Medulla oblongata (tissue), 1 donor: ENCODE measurements around the gene PTPRG.
"Not testable (repeated sequence)": the region's sequence is repeated elsewhere in the genome, so short reads cannot be mapped to it uniquely, and the experiment has no call there.

ENCODE experiments used
- DNase-seq: peaks from one replicate; pipeline ENCODE4 v3.0.0-alpha.2; 2015; ENCODE audit errors: extremely low spot score

PTPRG gene

GRCh38 chr3:61724801-61725200 lies 163.4 kb downstream of the PTPRG start:
- DNase-seq = no peak

DNA sequence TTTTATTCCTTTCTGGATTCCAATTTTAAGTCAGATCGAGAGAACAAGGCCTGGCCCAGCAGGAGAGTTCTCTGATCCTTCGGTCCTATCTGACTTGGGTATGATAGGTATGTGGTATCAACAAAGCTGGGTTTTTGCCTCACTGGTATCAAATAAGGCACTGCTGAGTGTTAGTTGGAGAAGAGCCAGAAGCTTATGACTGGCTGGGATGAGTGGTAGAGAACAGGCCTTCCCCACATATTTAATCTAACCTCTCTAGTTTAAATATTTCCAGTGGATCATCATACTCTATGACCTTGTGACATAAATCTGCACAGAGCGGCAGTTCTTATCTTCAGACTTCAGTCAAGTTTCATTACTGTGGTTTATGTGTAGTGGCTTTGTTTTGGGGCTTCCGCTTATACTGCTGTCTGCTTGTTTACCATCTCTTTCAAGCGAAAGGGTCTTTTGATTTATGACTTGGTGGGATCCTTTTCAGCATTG lies 164.5 kb downstream of the PTPRG start:
- no peak for DNase-seq

DNA sequence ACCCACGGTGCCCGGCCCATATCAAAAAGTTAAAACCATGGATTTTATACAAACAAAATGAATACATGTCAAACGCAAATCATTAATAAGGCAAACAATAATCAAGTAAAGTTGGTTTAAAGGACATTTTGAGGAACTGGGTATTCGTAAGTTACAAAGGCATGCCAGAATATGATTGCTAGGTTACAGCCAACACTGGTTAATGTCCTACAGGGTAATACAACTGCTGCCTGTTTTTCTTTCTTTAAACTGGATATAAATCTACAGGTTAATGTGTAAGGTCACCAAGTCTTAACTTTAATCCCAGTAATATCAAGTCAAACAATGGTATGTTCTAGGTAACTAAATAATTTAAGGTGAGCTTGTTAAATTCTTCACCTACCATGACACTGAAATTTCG lies 166.1 kb downstream of the PTPRG start:
- DNase-seq = no peak

- no peak for DNase-seq
These were observed 167.8 kb downstream of the PTPRG start for GRCh38 chr3:61729038-61729634.

DNA sequence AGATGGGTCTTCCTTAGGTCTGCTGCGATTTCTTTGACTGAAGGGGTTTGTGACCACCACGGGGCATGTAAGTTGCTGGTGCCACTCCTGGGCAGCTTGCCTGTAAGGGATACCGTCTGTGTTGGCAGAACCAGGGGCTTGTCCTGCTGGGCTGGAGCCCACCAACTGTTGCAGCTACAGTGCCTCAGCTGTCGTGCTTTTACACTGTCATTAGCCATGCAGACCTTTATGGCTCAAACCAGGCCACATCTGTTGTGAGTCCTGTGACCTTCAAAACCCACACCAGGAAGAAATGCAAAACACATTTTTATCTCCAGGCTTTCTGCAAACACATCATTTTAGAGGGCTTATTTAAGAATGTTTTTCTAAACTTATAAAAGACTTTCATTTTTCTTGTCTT lies 168.7 kb downstream of the PTPRG start:
- DNase-seq = no peak

DNA sequence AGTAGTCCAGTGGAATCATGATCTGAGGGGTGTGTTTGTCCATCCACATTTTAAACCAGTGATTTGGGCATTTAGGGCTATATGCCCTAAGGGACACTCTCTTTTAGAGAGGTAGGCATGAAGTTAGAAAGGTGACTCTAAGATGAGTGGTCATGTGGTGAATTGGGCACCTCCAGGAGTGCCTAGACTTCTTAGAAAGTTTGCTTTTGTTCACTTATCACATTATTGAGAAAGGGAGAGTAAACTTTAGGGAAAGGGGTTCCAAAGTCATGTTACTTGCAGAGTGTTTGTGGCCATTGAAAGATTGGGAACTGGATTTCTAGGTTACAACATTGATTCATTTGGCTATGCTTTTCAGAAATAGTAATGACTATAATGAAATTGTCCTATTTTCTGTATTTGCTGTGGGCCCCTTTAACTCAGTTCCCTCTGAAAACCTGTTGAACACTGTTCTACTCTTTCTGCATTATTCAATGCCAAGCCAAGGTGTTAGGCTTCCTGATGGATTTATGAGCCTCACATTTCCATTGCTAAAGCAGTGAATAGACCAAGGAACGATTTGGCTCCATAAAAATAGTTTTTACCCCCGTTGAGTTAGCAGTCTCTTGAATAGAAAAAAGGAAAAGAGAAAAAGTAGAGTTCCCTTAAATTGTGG lies 169.3 kb downstream of the PTPRG start:
- DNase-seq = no peak

DNA sequence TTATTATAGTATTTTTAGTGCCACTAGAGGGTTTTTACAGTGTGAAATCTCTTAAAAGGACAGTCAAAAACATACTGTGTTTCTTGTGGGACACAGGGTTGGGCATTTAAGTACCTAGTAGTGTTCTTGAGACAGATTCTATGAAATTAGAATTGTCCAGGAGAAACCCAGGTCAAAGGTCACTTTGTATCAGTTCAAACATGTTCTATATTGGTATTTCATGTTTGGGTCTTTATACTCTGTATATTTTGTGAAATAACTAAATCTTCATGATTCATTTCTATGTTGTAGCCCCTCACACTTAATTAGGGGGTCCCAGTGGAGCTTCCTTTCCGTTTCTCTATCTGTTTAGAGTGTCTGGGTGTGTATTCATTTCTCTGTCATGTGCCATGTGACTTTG lies 171.6 kb downstream of the PTPRG start:
- no peak for DNase-seq

- no peak for DNase-seq
These were observed 172.5 kb downstream of the PTPRG start for GRCh38 chr3:61733876-61734275.

- no peak for DNase-seq
These were observed 173.6 kb downstream of the PTPRG start for GRCh38 chr3:61734749-61735686.

GRCh38 chr3:61736506-61736905 lies 175.1 kb downstream of the PTPRG start:
- DNase-seq = no peak

DNA sequence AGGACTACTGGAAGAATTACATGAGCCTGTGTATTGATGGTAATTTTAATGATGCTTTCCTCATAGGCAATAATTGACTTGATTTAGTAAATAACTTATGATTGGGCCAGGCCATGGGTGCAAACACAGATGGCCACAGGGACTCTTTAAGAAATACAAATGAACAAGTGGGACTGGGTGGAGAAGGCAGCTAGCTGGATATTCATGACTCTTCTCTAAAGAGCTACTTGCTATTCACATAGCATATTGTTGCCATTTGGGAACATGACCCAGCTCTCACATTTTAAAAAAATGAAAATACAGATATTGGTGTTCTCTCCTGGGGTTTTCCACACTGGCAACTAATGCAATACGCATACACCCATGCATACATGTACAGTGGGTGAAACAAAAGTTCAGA lies 178.3 kb downstream of the PTPRG start:
- no peak for DNase-seq

DNA sequence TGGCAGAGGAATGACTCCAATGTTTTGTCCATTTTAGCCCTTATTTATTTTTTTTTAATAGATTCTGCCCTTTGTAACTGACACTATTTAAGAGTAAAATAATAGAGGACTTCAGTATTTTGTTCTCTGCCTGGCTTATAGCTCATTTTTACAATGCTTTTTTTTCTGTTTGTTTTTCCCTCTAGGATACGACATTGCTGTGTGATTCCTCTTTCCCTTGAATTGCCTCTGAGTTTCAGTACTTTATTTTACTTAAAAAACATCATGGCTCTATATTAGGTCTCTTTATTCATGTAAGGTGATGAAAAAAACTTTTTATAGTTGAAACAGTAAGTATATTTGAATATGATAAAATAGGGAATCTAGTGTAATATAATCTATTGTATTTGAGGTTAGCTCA lies 179.1 kb downstream of the PTPRG start:
- no peak for DNase-seq

DNA sequence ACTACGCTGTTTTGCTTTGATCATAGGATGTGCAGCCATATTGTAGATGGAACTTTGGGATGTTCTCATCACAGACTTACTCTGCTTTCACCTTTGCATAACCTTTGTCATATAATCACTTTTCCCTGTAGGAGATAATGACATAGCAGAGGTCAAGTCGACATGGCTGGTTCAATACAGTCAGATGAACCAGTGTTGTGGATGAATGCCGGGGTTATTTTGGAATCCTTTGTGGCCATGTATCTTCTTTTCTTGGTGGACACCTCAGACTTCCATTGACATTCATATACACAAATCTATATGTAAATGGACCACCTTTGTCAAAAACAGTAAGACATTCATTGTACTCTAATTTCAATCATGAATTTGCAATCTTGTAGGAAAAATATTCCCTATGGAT lies 180.2 kb downstream of the PTPRG start:
- no peak for DNase-seq

GRCh38 chr3:61742006-61742405 lies 180.6 kb downstream of the PTPRG start:
- no peak for DNase-seq

DNA sequence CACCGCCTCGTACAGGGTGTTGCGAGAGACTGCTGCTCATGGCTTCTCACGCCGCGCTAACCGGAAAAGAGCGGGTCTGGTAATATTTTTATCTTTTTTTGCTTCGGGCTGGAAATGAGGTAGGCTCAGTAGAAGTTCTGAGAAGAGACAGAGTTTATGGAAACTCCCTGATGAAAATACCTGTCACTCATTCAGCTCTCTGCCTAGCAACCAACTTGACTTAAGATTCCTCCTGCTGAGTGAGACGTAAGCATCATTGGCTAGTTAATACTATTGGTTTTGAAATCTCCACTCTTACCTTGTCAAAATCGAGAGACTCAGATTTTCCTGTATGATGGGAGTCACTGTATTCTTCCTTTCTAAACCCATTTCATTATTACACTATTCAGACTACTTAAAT lies 181.7 kb downstream of the PTPRG start:
- no peak for DNase-seq

GRCh38 chr3:61743686-61744242 lies 182.4 kb downstream of the PTPRG start:
- DNase-seq = no peak

DNA sequence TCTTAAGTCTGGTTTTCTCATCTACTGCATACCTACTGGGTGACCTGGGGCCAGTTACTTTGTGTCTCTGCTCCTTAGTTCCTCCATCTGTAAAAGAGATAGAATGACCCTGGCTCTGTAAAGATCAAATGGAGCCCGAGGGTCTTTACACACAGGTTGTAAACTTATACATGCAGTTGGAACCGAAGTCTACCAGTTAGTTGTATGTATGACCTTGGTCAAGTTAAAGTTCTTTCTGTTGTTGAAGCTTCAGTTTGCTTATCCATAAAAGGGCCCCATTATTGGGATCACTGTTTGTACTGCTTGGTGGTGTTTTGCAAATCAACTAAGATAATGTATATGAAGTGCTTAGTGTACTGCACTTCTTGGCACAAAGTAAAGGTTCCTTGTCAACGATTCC lies 186.9 kb downstream of the PTPRG start:
- DNase-seq = no peak

- DNase-seq = no peak
These were observed 189.4 kb downstream of the PTPRG start for GRCh38 chr3:61750766-61751165.

GRCh38 chr3:61758839-61759238 lies 197.5 kb downstream of the PTPRG start:
- no peak for DNase-seq

DNA sequence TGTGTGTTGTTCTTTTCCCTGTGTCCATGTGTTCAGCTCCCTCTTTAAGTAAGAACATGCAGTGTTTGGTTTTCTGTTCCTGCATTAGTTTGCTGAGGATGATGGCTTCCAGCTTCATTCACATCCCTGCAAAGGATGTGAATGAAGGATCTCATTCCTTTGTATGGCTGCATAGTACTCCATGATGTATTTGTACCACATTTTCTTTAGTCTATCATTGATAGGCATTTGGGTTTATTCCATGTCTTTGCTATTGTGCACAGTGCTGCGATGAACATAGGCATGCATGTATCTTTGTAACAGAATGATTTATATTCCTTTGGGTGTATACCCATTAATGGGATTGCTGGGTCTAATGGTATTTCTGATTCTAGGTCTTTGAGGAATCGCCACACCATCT lies 199.4 kb downstream of the PTPRG start:
- not testable (repeated sequence) for DNase-seq

DNA sequence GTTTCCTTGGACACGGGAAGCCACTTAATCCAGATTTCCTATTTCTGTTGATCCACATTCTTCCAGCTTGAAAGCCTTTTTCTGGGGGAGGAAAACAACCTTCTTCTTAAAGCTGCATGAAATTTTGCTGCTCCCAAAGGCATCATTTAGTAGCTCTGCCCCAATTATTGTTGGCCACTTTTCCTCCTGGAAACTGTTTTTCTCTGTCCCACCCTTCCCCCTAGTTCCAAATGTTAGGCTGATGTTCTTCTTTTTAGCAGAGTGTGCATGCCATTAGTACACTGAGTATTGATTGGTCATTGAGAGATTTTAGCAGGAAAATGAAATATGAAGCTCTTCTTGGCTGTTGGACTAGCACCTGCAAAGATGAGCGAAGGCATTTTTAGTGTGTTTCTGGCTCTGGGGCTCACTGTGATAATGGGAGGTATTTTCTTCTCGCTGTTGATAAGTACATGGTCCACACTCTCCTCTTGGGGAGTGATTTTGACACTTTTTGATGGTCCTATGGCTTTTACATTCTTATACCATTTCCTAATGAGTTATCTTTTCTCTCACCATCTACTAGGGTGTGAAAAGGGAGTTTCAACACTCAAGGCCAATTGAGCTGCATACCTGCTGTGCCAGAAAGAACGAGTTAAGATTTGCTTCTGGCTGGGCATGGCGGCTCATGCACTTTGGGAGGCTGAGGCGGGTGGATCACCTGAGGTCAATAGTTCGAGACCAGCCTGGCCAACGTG lies 200.5 kb downstream of the PTPRG start:
- no peak for DNase-seq
